Colonic mucosa (tissue), 4 donors: ENCODE data around the gene COL9A1. TPM values are rescaled to one million over a fixed set of nuclear protein-coding genes. Genes with fewer than 3 reads are reported as not detected.
"Not testable (repeated sequence)": the region's sequence is repeated elsewhere in the genome, so short reads cannot be mapped to it uniquely, and the experiment has no call there.

ENCODE experiments used
- DNase-seq: peaks from one replicate; pipeline ENCODE4 v3.0.0-alpha.2; 2020
- H3K27ac ChIP-seq: fragments of 200-600 bp; one replicate; pipeline ENCODE4 v1.8.0; 2021
- H3K27me3 ChIP-seq: fragments of 200-600 bp; one replicate; pipeline ENCODE4 v1.8.0; 2021
- H3K36me3 ChIP-seq: fragments of 200-600 bp; one replicate; pipeline ENCODE4 v1.8.0; 2021
- H3K4me1 ChIP-seq: fragments of 200-600 bp; one replicate; pipeline ENCODE4 v1.8.0; 2021; ENCODE audit warnings: mild to moderate bottlenecking
- H3K4me3 ChIP-seq: fragments of 200-600 bp; one replicate; pipeline ENCODE4 v1.8.0; 2021
- H3K9ac ChIP-seq, 2 donors: one replicate each; pipeline ENCODE4 v1.7.0; 2013; ENCODE audit warnings: control low read depth in 2 of 2, low read depth in 2 of 2, low read length in 2 of 2
- H3K9me3 ChIP-seq: fragments of 200-600 bp; one replicate; pipeline ENCODE4 v1.8.0; 2021
- CTCF ChIP-seq: fragments of 200-600 bp; IDR thresholded peaks from one replicate; pipeline ENCODE4 v1.8.0; 2022; ENCODE audit warnings: antibody characterized with exemption, mild to moderate bottlenecking
- intact Hi-C: fragments of 100-400 bp; cut with DNase I; formaldehyde crosslinking; loops from one replicate; pipeline ENCODE4 v1.14.1; 2022
- total RNA-seq, 2 donors: library from RNA; stranded (reverse); fragmentation: NEBNext Ultra II Directional in 1 of 2; extraction: Animal tissue kit (Norgen Biotek cat#: 25700) in 1 of 2; gene quantifications; one replicate each; pipeline ENCODE4 v1.2.1, GENCODE V29; 2021
- donor health status: healthy.
- donor health status: DM: no; HTN: no; CAD: no.
- donor health status: DM: no; HTN: no; CAD: no.

Gene COL9A1
- total RNA-seq, 2 donors from 2014 or later = 0.45 to 0.82 TPM

GRCh38 chr6:70337743-70338105 is 34.8 kb upstream of the COL9A1 start:
- no peak for TF ChIP-seq CTCF
- Histone ChIP-seq H3K27me3 (no peaks in the 10 kb centered on the region), H3K4me1 (no peaks in the 10 kb centered on the region), H3K27ac (no peak overlapping the region), H3K9me3 (no peaks in the 10 kb centered on the region), H3K9ac (no peak overlapping the region), H3K36me3 (no peaks in the 10 kb centered on the region), H3K4me3 (no peak overlapping the region)
- intact Hi-C loops = no loop called here
- no peak for DNase-seq

- Histone ChIP-seq H3K36me3 (no peaks in the 10 kb centered on the region), H3K4me1 (no peaks in the 10 kb centered on the region), H3K9ac (no peak overlapping the region), H3K27me3 (no peaks in the 10 kb centered on the region), H3K4me3 (no peak overlapping the region), H3K9me3 (no peaks in the 10 kb centered on the region), H3K27ac (no peak overlapping the region)
- TF ChIP-seq CTCF = no peak
- no peak for DNase-seq
- intact Hi-C loops = no loop called here
Observed at GRCh38 chr6:70336996-70337742, 34.3 kb upstream of the COL9A1 start.

- DNase-seq = no peak
- Histone ChIP-seq H3K27ac (no peak overlapping the region), H3K36me3 (no peaks in the 10 kb centered on the region), H3K4me3 (no peak overlapping the region), H3K4me1 (no peaks in the 10 kb centered on the region), H3K9ac (no peak overlapping the region), H3K9me3 (no peaks in the 10 kb centered on the region), H3K27me3 (no peaks in the 10 kb centered on the region)
- intact Hi-C loops = no loop called here
- TF ChIP-seq CTCF = no peak
Observed at GRCh38 chr6:70327036-70327435, 24.2 kb upstream of the COL9A1 start.

- no peak for TF ChIP-seq CTCF
- no peak for DNase-seq
Observed at GRCh38 chr6:70325009-70325408, 22.1 kb upstream of the COL9A1 start.

GRCh38 chr6:70317799-70318198 is 14.9 kb upstream of the COL9A1 start:
- intact Hi-C loops, H3K9ac ChIP-seq, H3K27me3 ChIP-seq, H3K4me1 ChIP-seq, H3K9me3 ChIP-seq, DNase-seq, H3K4me3 ChIP-seq, H3K27ac ChIP-seq, H3K36me3 ChIP-seq: not testable (repeated sequence)

More at GRCh38 chr6:70325009-70325408, 22.1 kb upstream of the COL9A1 start:
- Histone ChIP-seq H3K4me1 (no peaks in the 10 kb centered on the region), H3K36me3 (no peaks in the 10 kb centered on the region), H3K9me3 (no peaks in the 10 kb centered on the region), H3K27me3 (no peaks in the 10 kb centered on the region), H3K4me3 (no peak overlapping the region), H3K9ac (no peak overlapping the region), H3K27ac (no peak overlapping the region)
- intact Hi-C loops = no loop called here

GRCh38 chr6:70315079-70315751 is 12.3 kb upstream of the COL9A1 start:
- H3K27me3 ChIP-seq = no peaks in the 10 kb centered on the region
- no peaks in the 10 kb centered on the region for H3K9me3 ChIP-seq
- no peak overlapping the region for H3K4me3 ChIP-seq
- no peaks in the 10 kb centered on the region for H3K4me1 ChIP-seq
- intact Hi-C loops = no loop called here
- no peak overlapping the region for H3K9ac ChIP-seq
- H3K27ac ChIP-seq = no peak overlapping the region
- no peaks in the 10 kb centered on the region for H3K36me3 ChIP-seq
- no peak for DNase-seq
- no peak for TF ChIP-seq CTCF
